ENCODE data around the gene OR2AG1.

DNA sequence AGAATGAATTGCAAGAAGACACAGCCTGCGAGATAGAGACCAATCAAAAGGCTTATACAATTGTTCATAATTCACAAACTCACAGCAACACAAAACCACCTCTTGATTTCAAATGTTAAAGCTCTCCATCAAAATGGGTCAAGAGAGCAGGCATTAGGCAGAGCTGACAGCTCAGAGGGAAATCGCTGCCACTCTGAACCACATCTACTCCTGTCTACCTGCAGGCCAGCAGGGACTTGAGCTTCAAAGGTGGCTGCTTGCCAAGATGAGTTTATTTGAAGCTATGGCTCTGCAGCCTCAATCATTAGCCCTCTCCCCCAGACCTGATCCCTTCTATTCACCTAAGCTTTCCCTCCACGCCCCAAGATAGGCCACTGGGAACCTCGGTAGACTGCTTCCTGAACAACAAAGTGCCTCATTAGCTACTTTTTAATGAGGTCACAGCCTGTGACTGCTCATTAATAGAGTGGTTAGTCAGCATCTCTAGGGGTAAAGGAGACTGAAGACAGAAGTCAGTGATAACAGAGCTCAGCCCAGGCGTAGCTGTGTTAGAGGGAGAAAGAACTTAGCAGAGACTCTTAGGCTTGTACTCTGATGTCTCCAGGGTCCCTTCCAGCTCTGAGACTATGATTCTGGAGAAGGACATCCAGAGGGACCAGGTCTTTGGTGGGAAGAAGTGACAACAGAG, 41.5 kb downstream of the OR2AG1 start:
- TF ChIP-seq POLR2A (IDR thresholded peaks at IDR 0.05) (no peak), CTCF (IDR thresholded peaks at IDR 0.05) (no peak)

Data from vagina (tissue), 2 donors.